K562 (cell line): Measurements from ENCODE around the gene PIEZO2. TPM values are rescaled to one million over a fixed set of nuclear protein-coding genes. Genes with fewer than 3 reads are reported as not detected.

Source experiments
- FOXA1 ChIP-seq: fragments of 450-650 bp; IDR thresholded peaks from 2 replicates; pipeline ENCODE4 v1.6.1; 2016; ENCODE audit warnings: mild to moderate bottlenecking, borderline replicate concordance
- MGA ChIP-seq: fragments of 450-650 bp; IDR thresholded peaks from 2 replicates; pipeline ENCODE4 v1.6.1; 2016; ENCODE audit warnings: mild to moderate bottlenecking, moderate library complexity
- RAD21 ChIP-seq, 2 experiments: fragments of 250-450 bp in 1 of 2; fragments of 450-650 bp in 1 of 2; sonication (Bioruptor Pico) in 1 of 2; formaldehyde crosslinking in 1 of 2; IDR thresholded peaks in 1 of 2; conservative IDR thresholded peaks in 1 of 2; 2 replicates each; pipeline versions ENCODE4 v1.4.0 to v1.8.0; 2020 to 2022; ENCODE audit warnings: mild to moderate bottlenecking in 2 of 2, moderate library complexity in 1 of 2
- polyA plus RNA-seq, 8 experiments: library from polyadenylated mRNA; depleted of rRNA in 4 of 8; stranded (reverse) in 5 of 8; unstranded in 3 of 8; fragments of >200 nt; fragmentation: Nextera tagmentation in 2 of 8; fragmentation: Illumina TruSeq in 1 of 8; extraction: Ambion mirVana in 2 of 8; extraction: Trizol in 1 of 8; gene quantifications; 2 replicates each; pipeline versions ENCODE4 v1.2.1 to v1.2.3, GENCODE V29; 2011 to 2014; ENCODE audit warnings: inconsistent platforms in 1 of 8, missing spikeins in 1 of 8
- total RNA-seq, 7 experiments: library from RNA; depleted of rRNA in 6 of 7; stranded (reverse); fragments of >200 nt in 6 of 7; fragmentation: Illumina TruSeq in 2 of 7; extraction: Trizol in 2 of 7; gene quantifications; 2 replicates each; pipeline versions ENCODE4 v1.2.1 to v1.2.3, GENCODE V29; 2011 to 2021; ENCODE audit warnings: low replicate concordance in 1 of 7

The PIEZO2 gene
- total and polyA plus RNA-seq, 9 of the 15 experiments (the other 6 are each of a cell fraction or from before 2014, with no cell fraction given): 0.54 to 4.1 (median 2.0) TPM

DNA sequence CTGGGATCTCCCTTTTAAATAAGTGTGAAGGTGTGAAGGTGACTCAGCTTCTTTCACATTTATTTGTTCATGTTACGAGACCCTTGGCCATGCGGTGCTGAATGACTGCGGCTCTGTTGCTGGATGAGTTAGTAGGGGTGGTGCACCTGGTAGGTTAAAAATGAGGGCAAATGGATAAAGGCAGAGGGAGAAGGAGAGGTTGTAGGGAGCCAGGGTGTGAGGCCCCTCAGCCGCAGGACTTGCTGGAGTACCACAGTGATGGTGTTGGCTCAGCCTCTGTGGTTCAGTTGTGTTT is 459.4 kb downstream of the PIEZO2 start (continued):
- TF ChIP-seq MGA (peak; percentile 48), RAD21 (CRISPR knock-in tag; conservative IDR thresholded peaks at IDR 0.05 in 1 of 2, IDR thresholded peaks at IDR 0.05 in 1 of 2) (no peak), FOXA1 (no peak)
